Measurements from ENCODE around the gene ATXN10.

Gene ATXN10

GRCh38 chr22:45834241-45834640 is 162.6 kb downstream of the ATXN10 start:
- DNase-seq = no peak

GRCh38 chr22:45834795-45835194 is 163.2 kb downstream of the ATXN10 start:
- no peak for DNase-seq

DNA sequence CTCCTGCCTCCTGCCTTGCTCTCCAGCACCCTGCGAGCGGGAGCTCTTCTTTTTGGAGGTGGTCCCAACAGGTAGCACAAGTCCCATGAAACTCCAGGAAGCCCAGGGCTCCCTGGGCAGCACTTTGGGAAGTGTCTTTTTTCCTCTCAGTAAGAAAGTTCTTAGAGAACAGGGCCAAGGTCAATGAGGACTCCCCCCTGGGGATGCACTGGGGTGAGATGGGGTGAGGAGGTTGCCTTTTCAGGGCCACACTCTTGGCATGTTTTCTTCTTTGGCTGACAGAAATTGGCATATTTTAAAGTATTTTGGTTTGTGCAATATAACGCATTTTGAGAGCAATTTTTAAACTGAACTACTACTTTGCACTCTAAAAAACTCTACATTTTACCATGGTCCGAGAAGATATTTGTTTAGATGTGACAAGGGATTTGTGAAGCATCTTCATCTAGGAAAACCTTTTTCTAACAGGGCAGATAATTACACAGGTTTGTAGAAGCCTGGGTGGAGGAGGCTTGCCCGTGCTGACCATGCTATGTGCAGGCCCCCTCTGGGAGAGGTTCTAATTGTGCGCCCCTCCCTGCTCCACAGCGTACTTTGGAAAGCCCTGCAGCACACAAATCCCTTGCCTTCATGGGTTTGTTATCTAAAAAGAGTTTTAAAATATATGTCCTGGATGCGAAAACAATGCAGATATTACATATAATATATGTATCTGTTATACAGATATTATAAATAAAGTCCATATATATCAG is 165.0 kb downstream of the ATXN10 start:
- no peak for DNase-seq

- DNase-seq = no peak
Observed at GRCh38 chr22:45837508-45837907, 165.9 kb downstream of the ATXN10 start.

DNA sequence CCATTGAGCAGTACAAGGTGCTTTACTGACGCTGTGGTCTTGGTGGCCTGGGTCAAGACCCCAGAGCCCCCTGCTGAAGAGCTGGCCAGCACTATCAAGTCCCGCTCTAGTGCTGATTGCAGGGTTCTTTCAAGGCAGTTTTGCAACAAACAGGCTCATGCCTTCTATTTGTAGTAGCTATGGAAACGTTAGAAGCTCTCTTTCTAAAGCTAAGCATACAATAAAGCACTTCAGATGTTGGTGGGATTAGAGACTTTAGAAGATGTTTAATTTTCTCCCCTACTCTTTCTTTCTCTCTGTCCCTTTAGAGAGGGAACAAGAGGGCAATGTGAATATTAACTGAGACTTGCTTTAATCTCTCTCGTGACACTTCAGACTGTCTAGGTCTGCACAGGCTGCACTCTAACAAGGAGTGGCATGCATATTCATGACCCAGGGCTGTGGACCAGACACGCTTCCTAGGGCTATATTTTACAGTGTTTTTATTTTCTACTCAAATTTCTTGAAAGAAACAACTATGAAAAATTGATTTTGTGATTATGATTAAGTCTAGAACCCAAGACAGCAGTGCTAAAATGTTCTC is 166.8 kb downstream of the ATXN10 start:
- no peak for DNase-seq

GRCh38 chr22:45840483-45840882 is 168.8 kb downstream of the ATXN10 start:
- DNase-seq = no peak

DNA sequence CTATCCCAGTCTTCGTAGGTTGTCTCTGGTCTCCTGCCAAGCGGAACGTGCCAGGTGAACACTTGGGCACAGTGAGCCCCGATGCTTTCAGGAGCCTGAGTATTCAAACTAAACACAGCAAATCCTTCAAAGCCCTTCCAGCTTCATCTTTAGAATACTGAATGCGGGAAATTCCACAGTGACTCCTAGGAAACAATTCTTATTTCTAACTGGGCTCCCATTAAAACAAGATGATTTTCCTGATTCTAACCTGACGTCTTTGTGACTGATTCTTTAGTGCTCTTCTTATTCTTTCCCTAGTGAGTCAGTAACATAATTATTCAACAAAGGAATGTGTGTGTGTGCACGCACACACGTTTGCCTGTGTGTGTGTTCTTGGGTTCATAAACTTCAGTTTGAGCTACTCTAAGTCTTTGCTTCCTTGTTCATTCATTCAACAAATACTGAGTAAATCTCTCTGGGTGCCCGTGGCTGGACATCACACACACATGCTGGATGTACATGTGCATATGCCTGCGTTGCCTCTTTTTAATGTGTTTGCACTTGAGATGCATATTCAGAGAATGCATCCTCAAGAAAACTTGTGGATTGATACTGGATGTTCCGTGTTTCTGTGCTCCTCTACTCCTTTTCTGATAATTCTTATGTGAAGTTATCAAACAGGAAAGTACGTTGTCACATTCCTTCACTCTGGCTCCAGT is 170.8 kb downstream of the ATXN10 start:
- no peak for DNase-seq

GRCh38 chr22:45843031-45843430 is 171.4 kb downstream of the ATXN10 start:
- DNase-seq = no peak

DNA sequence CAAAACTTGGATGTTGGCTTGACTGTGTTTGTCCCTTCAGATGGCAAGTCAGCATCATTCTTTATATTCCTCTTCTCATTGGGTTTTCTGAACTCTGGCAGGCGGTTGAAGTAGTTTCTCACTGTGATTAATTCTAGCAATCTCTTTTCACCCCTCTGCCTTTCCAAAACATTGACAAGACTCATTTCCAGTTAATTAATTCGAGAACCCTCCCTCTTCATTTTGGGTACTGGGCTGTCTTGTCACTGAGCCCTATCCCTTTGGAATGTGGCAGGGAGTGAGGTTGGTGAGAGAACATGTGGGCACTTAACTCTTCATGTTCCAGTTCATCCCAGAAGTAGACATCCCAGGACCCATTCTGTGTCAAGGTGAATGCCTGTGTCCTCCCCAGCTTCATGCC is 172.4 kb downstream of the ATXN10 start:
- no peak for DNase-seq

DNA sequence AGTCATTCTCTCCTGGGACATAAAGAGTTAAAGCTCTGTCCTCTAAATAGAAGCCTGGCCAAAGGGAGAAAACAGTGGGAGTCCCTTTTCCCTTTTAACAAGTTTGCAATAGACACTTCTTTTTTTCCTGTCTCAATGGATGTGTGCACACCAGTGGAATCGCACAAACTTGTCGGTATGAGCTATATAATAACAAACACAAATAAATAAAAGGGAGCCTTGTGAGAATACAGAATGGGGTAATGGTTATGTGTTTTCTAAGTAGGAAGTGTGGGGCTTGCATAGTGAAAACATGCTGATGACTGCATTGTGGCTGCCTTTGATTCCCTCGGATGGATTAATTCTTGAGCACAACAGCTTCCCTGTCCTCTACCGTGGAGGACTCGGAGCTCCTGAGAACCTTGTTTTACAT is 173.4 kb downstream of the ATXN10 start:
- DNase-seq = no peak

- no peak for DNase-seq
Observed at GRCh38 chr22:45846952-45847351, 175.3 kb downstream of the ATXN10 start.

- DNase-seq = no peak
Observed at GRCh38 chr22:45848904-45849303, 177.3 kb downstream of the ATXN10 start.

GRCh38 chr22:45852826-45853225 is 181.2 kb downstream of the ATXN10 start:
- DNase-seq = no peak

GRCh38 chr22:45855961-45856360 is 184.3 kb downstream of the ATXN10 start:
- no peak for DNase-seq

DNA sequence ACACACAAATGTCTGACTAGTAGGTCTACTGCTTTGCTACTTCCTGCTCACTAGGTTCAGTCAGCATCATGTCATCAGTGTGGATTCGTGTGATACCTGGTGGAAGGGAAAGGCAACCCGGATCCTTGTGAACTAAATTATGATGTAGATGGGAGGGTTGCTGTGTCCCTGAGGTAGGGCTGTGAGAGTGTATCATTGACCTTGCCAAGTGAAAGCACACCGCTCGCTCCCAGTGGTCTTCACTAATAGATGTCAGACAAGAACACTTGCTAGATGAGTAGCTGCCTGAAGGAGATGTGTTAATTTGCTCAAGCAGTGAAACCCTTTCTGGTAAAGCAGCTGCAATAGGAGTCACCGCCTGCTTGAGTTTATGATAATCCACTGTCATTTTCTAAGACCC is 185.9 kb downstream of the ATXN10 start:
- DNase-seq = no peak

DNA sequence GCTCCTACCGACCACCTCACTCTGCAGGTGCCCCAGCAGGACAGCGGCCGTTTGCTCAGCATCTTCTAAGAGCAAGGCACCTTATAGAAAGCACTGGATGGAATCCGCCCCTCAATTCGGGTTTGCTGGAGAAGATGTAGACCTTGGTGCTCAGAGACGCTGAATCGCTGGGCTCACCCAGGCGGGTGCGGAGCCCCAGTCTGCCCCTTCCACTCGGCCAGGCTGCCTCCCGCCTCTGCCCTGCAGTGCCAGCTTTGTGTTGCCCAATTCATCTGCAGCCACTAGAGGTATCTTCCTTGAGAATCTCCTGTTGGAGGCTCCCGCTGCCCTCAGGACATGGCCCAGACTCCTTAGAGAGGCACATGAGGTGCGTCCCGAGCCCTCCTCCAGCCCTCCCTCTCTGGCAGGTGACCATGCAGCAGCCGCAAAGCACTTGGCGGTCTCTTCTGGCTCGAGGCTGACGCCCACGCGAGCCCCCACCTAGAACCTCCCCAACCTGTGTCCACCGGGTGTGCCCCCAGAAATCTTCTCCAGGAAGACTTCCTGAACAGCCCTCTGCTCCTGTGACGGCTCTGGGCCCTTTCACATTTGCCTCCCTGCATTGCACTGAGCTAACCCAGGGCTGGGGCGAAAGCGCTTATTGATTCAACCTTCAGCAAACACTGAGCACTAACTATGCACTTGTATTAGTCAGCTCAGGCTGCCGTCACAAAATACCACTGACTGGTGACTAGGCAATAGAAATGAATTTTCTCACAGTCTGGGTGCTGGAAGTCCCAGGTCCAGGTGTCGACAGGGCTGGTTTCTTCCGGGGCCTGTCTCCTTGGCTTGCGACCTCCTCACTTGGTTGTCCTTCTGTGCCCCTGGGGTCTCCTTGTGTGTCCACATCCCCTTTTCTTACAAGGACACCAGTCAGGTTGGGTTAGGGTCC is 187.9 kb downstream of the ATXN10 start:
- DNase-seq = no peak

- no peak for DNase-seq
Observed at GRCh38 chr22:45860201-45860600, 188.6 kb downstream of the ATXN10 start.

DNA sequence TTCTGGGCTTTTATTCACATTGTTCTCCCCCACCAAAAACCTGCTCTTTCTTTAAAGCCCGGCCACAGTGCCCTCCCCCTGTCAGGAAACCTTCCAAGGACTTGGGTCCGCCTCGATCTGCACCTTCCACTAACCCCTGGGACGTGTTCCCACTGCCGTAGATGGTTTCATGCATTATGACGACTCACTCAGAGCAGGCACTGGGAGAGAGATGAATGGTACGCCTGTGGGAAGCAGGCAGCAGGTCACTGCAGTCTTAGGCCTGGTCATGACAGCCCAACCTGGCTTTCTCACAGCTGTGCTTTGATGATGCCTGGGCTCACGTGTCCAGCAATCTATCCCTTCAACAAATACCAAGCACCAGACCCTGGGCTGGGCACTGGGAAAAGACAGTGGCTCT is 189.6 kb downstream of the ATXN10 start:
- DNase-seq = no peak

DNA sequence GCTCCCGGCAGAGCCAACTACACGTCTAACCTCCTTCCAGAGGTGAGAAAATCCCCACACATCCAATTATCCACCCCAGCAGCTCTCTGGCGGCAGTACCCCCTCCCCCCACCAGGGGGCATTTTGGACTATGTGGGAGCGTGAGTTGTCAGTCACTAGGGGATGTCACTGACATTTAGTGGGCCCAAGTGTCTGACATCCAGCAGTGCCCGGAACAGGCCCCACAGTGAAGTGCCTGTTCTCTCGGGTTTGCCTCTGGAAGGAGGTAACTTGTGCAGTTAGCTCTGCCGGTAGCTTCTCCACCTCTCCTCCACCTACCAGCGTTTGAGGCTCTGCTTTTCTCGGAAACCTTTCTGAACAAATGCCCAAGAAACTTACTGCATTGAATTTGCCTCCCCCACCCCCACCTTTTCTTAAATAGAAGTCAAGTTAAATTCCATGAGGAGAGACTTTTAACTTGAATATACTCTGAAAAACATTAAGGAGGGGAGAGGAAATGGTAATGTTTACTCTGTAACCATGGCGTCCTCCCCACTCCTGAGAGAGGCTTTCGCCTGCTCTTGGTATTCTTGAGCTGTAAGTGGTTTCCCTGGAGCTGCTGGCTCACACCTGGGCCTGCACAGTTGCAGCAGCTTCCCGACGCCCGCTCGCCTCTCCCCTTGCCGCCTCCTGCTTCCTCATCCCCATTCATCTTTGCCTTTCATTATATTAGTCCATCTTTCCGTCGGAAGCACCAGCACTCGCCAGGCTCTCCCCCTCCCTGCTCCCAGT is 192.5 kb downstream of the ATXN10 start:
- DNase-seq = peak; percentile 11

- no peak for DNase-seq
Observed at GRCh38 chr22:45864959-45865476, 193.4 kb downstream of the ATXN10 start.

GRCh38 chr22:45865561-45866125 is 194.0 kb downstream of the ATXN10 start:
- no peak for DNase-seq

Measured in NCI-H226 (cell line).